A549 (cell line): ENCODE data around the gene PDPK1. TPM values are rescaled to one million over a fixed set of nuclear protein-coding genes. Genes with fewer than 3 reads are reported as not detected.
"Not testable (repeated sequence)": the region's sequence is repeated elsewhere in the genome, so short reads cannot be mapped to it uniquely, and the experiment has no call there.

ENCODE experiments used
- ATAC-seq, 2 experiments: fragments of 200-7000 bp in 1 of 2; fragments of >200 bp in 1 of 2; cut with Nextera tagmentation in 1 of 2; cut with Tn5 transposase in 1 of 2; 3 replicates each; pipeline versions ENCODE4 v1.8.0 to v1.9.1; 2018 to 2020; ENCODE audit warnings: mild to moderate bottlenecking in 1 of 2, moderate library complexity in 1 of 2
- CTCF ChIA-PET: fragments of 300-600 bp; sonication (Branson Sonifier 250); formaldehyde crosslinking; extraction: SDS; loops from one replicate; lab custom pipeline; 2021; ENCODE audit warnings: antibody characterized with exemption, inconsistent platforms; lab: Yijun Ruan, JAX
- POLR2A ChIA-PET: fragments of 350-600 bp; formaldehyde crosslinking; extraction: SDS; loops from one replicate; lab custom pipeline; 2021; ENCODE audit warnings: antibody characterized with exemption, inconsistent platforms; lab: Yijun Ruan, JAX
- DNase-seq, 2 experiments: peaks; one replicate each; pipeline versions ENCODE4 v3.0.0 to v3.0.0-alpha.2; 2011 to 2016; ENCODE audit warnings: low read depth in 1 of 2, low spot score in 1 of 2
- FAIRE-seq: peaks from 2 replicates; lab custom pipeline; 2011; peaks lifted over from hg19 to GRCh38; lab: Jason Lieb, UNC
- H3K27ac ChIP-seq, 2 experiments: fragments of >200 bp; sonication (Bioruptor Twin); formaldehyde crosslinking; 3 replicates each; pipeline ENCODE4 v1.5.1; 2016 to 2017
- H3K4me1 ChIP-seq: fragments of >200 bp; sonication (Bioruptor Twin); formaldehyde crosslinking; 3 replicates; pipeline ENCODE4 v1.6.1; 2016
- H3K4me2 ChIP-seq: fragments of >200 bp; sonication (Bioruptor Twin); formaldehyde crosslinking; 3 replicates; pipeline ENCODE4 v1.6.1; 2016
- H3K4me3 ChIP-seq: fragments of >200 bp; sonication (Bioruptor Twin); formaldehyde crosslinking; 3 replicates; pipeline ENCODE4 v1.5.1; 2016
- H3K9me3 ChIP-seq: fragments of >200 bp; sonication (Bioruptor Twin); formaldehyde crosslinking; 3 replicates; pipeline ENCODE4 v1.6.1; 2016
- EHMT2 ChIP-seq: fragments of 200-600 bp; sonication (generic); IDR thresholded peaks from 2 replicates; pipeline ENCODE4 v1.6.1; 2016; ENCODE audit warnings: antibody characterized with exemption, low read depth, mild to moderate bottlenecking, moderate library complexity
- HOXA7 ChIP-seq: fragments of 250-450 bp; sonication (Bioruptor Pico); IDR thresholded peaks from 2 replicates; pipeline ENCODE4 v1.5.0; 2020; ENCODE audit warnings: mild to moderate bottlenecking, moderate library complexity
- HOXB5 ChIP-seq: fragments of 250-450 bp; sonication (Bioruptor Pico); IDR thresholded peaks from 2 replicates; pipeline ENCODE4 v1.5.0; 2020; ENCODE audit warnings: mild to moderate bottlenecking, moderate library complexity
- MAZ ChIP-seq: fragments of 150-350 bp; IDR thresholded peaks from 2 replicates; pipeline ENCODE4 v1.6.1; 2014; ENCODE audit warnings: antibody characterized with exemption, low read depth, low read length, borderline replicate concordance
- POLR2A ChIP-seq: IDR thresholded peaks from 2 replicates; pipeline ENCODE4 v1.6.1; 2012; ENCODE audit warnings: mild to moderate bottlenecking, low read length
- RNF2 ChIP-seq: fragments of 200-600 bp; sonication (generic); IDR thresholded peaks from 2 replicates; pipeline ENCODE4 v1.6.1; 2016; ENCODE audit warnings: low read depth, mild to moderate bottlenecking, antibody characterized with exemption, moderate library complexity, borderline replicate concordance
- TP53 ChIP-seq: fragments of 250-450 bp; sonication (Bioruptor Pico); IDR thresholded peaks from 2 replicates; pipeline ENCODE4 v1.5.0; 2021; ENCODE audit warnings: mild to moderate bottlenecking, moderate library complexity
- WGBS: methylation state at CpG from one replicate; pipeline ENCODE4 v1.1.6; 2017; ENCODE audit errors: missing lambda C conversion rate; 5-methylcytosine and 5-hydroxymethylcytosine counted together
- polyA plus RNA-seq, 4 experiments: library from polyadenylated mRNA; depleted of rRNA in 3 of 4; stranded (reverse); fragments of >200 nt; fragmentation: RNase III in 1 of 4; extraction: RNeasy Plus Mini Kit Qiagen cat#74134 plus additional on column Dnase treatment in 1 of 4; gene quantifications; 2 replicates in 3 of 4; 3 replicates in 1 of 4; pipeline ENCODE4 v1.2.3, GENCODE V29; 2011 to 2017
- TF ChIP-seq, protein P1 (sequence below): IDR thresholded peaks from 2 replicates; pipeline ENCODE4 v1.6.1; 2012; ENCODE audit warnings: low read depth, borderline replicate concordance
- TF ChIP-seq, protein P2 (sequence below): fragments of >200 bp; sonication (Bioruptor Twin); formaldehyde crosslinking; IDR thresholded peaks from 3 replicates; pipeline ENCODE4 v1.5.1; 2016

Gene PDPK1
- polyA plus RNA-seq, 2 of the 4 experiments (the other 2 are of a cell fraction): 17.7 to 29.7 TPM

DNA sequence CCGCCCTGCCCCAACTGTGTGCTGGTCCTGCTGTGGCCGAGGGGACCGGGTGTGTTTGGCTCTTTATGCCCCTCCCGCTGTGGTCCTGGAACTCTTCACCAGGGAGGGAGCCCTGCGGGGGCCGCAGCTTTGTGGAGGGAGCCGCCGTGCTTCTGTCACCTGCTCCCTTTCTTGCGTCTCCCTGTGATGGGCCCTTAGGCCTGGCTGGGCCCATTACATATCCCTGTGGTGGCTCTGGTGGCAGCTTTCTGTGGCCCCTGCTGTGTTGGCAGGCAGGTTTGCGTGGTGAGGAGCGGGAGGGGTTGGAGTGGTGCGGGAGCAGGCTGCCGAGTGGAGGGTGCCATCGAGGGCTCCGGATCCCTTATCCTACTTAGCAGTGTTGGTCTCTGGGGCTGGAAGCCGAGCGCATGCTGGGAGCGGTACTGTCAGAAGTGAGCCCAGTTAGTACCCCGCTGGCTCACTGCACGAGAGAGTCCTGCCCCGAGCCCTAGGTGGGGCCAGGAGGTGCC is 60.4 kb downstream of the PDPK1 start:
- FAIRE-seq (no peak), DNase-seq (no peak), ATAC-seq (no peak)
- POLR2A ChIA-PET: no interaction called here
- Histone ChIP-seq H3K27ac (no peak overlapping the region), H3K4me3 (no peak overlapping the region), H3K4me2 (no peak overlapping the region), H3K9me3 (no peaks in the 10 kb centered on the region), H3K4me1 (peaks cover 4% of the 10 kb centered on the region; the same call in 1 of the 3 replicates)
- CTCF ChIA-PET: interaction anchor here (0.6 to 2.0 kb wide), 2 partner anchors 13 to 301 kb away, joined by 3 to 7 read pairs; no protein-coding TSS in a partner anchor
- WGBS: 96% methylated on average over 20 of the region's 21 CpGs
- TF ChIP-seq, protein P1, sequence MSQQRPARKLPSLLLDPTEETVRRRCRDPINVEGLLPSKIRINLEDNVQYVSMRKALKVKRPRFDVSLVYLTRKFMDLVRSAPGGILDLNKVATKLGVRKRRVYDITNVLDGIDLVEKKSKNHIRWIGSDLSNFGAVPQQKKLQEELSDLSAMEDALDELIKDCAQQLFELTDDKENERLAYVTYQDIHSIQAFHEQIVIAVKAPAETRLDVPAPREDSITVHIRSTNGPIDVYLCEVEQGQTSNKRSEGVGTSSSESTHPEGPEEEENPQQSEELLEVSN: no peak
- TF ChIP-seq, protein P2, sequence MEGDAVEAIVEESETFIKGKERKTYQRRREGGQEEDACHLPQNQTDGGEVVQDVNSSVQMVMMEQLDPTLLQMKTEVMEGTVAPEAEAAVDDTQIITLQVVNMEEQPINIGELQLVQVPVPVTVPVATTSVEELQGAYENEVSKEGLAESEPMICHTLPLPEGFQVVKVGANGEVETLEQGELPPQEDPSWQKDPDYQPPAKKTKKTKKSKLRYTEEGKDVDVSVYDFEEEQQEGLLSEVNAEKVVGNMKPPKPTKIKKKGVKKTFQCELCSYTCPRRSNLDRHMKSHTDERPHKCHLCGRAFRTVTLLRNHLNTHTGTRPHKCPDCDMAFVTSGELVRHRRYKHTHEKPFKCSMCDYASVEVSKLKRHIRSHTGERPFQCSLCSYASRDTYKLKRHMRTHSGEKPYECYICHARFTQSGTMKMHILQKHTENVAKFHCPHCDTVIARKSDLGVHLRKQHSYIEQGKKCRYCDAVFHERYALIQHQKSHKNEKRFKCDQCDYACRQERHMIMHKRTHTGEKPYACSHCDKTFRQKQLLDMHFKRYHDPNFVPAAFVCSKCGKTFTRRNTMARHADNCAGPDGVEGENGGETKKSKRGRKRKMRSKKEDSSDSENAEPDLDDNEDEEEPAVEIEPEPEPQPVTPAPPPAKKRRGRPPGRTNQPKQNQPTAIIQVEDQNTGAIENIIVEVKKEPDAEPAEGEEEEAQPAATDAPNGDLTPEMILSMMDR: no peak
- TF ChIP-seq RNF2: no peak
- TF ChIP-seq MAZ: no peak
- no peak for TF ChIP-seq TP53

DNA sequence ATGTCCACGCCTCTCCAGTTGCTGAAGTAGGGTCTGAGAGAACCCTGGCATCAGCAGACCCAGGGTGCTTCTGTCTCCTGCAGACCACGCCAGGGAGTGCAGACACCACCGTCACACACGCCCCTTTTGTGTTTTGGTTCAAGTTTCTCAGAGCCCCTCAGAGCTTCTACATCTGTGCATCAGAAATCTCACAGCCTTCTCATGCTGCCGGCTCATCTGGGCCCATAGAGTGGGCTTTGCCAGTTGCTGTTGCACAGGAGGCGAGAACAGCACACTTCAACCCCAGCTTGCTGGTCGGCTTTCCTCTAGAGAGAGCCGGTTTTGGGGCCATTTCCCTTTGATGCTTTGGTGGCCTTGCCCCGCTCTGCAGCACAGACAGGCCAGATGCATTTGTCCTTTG is 60.9 kb downstream of the PDPK1 start:
- H3K4me1 ChIP-seq: peaks cover 4% of the 10 kb centered on the region; the same call in 1 of the 3 replicates
- H3K27ac ChIP-seq: no peak overlapping the region
- DNase-seq (no peak), FAIRE-seq (no peak), ATAC-seq (no peak)
- no peaks in the 10 kb centered on the region for H3K9me3 ChIP-seq
- H3K4me2 ChIP-seq: no peak overlapping the region
- 95% methylated on average over 9 of the region's 9 CpGs for WGBS
- TF ChIP-seq POLR2A: no peak
- TF ChIP-seq HOXA7: no peak
- TF ChIP-seq EHMT2: no peak
- no peak for TF ChIP-seq HOXB5 (CRISPR knock-in tag)
- POLR2A ChIA-PET: no interaction called here
- no peak overlapping the region for H3K4me3 ChIP-seq
- CTCF ChIA-PET: interaction anchor here (1.0 kb wide), 1 partner anchor 8 kb away, joined by 3 read pairs; no protein-coding TSS in a partner anchor

GRCh38 chr16:2599165-2599564 is 61.3 kb downstream of the PDPK1 start:
- POLR2A ChIA-PET, ATAC-seq, FAIRE-seq, H3K27ac ChIP-seq, H3K4me1 ChIP-seq, H3K4me3 ChIP-seq, H3K4me2 ChIP-seq, H3K9me3 ChIP-seq, DNase-seq: not testable (repeated sequence)
- CTCF ChIA-PET: interaction anchor here (0.6 to 1.0 kb wide), 2 partner anchors 9 to 98 kb away, joined by 3 read pairs; no protein-coding TSS in a partner anchor
- no CpG with 5 or more reads among the region's 6 CpGs for WGBS

GRCh38 chr16:2599785-2600184 is 62.0 kb downstream of the PDPK1 start:
- H3K9me3 ChIP-seq, H3K27ac ChIP-seq, H3K4me2 ChIP-seq, ATAC-seq, H3K4me3 ChIP-seq, FAIRE-seq, DNase-seq, POLR2A ChIA-PET, H3K4me1 ChIP-seq: not testable (repeated sequence)
- 89% methylated on average over 10 of the region's 12 CpGs for WGBS
- CTCF ChIA-PET: interaction anchor here (0.6 to 1.0 kb wide), 2 partner anchors 9 to 98 kb away, joined by 3 read pairs; no protein-coding TSS in a partner anchor

- H3K9me3 ChIP-seq, ATAC-seq, CTCF ChIA-PET, FAIRE-seq, DNase-seq, H3K4me3 ChIP-seq, H3K27ac ChIP-seq, H3K4me2 ChIP-seq, POLR2A ChIA-PET: not testable (repeated sequence)
- H3K4me1 ChIP-seq: peaks cover 10% of the 10 kb centered on the region; the same call in 1 of the 3 replicates
- 78% methylated on average over 9 of the region's 12 CpGs for WGBS
These were observed 63.6 kb downstream of the PDPK1 start for GRCh38 chr16:2601301-2602025.

DNA sequence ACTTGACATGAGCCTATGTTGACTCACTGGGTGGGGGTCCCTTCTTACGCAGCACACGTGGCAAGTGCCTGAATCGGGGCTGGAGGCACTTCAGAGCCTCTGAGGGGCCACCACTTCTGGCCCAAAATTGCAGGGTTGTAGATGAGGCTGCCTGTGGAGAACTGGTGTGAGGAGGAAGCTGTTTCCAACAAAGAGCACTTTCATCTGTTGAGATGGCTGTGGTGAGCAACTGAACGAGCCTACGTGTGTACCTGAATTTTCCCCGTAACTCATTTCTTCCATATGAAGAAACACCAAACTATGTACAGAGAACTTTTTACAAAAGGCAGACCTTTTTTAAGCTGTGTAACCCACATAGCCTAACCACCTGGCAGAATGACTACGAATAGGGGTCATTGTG is 64.4 kb downstream of the PDPK1 start:
- H3K4me2 ChIP-seq, H3K4me3 ChIP-seq, H3K27ac ChIP-seq, ATAC-seq, DNase-seq, H3K9me3 ChIP-seq, FAIRE-seq, POLR2A ChIA-PET: not testable (repeated sequence)
- 89% methylated on average over 7 of the region's 7 CpGs for WGBS
- H3K4me1 ChIP-seq: peaks cover 10% of the 10 kb centered on the region; the same call in 1 of the 3 replicates
- CTCF ChIA-PET: interaction anchor here (1.3 kb wide), 1 partner anchor 10 kb away, joined by 5 read pairs; no protein-coding TSS in a partner anchor
